GM18505 (cell line): Measurements from ENCODE around the gene RPL32.

ENCODE experiments used
- ATAC-seq: cut with Tn5 transposase; IDR thresholded peaks from one replicate; pipeline ENCODE4 v1.9.1; 2021; ENCODE audit not compliant: unreplicated experiment
- POLR2A ChIP-seq: IDR thresholded peaks from 4 replicates; pipeline ENCODE4 v1.6.1; 2011; ENCODE audit warnings: borderline replicate concordance; ENCODE audit not compliant: insufficient read depth, insufficient read length; ENCODE audit errors: extremely low read depth

The RPL32 gene

DNA sequence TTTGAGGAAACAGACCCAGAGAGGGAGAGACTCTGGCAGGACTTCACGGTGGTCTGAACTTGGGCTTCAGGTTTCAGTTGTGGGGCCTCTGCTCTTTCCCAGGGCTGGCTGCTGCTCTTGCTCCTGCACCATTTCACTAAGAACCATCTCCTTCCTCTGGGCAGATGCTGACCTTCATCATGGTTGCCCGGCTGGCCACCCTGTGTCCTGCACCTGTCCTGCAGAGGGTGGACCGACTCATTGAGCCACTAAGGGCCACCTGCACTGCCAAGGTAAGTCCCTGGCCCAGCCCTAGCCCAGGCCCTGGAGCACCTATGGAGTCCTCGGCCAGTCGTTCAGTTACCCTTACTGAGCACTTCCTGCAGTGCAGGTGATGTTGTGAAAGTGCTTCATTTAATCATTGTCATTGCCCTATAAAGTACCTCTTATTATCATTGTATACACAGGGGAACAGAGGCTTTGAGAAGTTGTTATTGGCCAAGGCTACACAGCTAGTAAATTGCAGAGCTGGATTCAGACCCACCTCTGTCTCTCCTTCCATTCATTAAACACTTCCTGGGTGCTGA lies 10.0 kb downstream of the RPL32 start:
- no peak for TF ChIP-seq POLR2A

DNA sequence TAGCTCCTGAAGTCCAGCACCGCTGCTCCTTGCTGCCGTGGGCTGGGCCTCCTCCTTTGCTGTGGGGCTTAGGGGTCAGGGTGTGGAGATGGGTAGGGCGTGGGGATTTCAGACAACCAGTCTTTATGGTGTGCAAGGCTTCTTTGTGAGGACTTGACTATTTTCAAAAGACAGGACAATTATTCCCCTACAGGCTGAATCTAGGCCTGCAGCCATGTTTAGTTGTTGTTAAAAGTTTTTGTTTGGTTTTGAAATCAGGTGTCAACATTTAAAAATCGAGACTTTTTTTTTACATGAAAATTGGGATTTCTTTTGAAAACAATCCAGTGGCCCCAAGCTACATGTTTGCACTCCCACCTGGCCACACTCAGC lies 10.6 kb downstream of the RPL32 start:
- ATAC-seq, result no peak

More for the DNA sequence above, 10.0 kb downstream of the RPL32 start:
- ATAC-seq, result no peak

DNA sequence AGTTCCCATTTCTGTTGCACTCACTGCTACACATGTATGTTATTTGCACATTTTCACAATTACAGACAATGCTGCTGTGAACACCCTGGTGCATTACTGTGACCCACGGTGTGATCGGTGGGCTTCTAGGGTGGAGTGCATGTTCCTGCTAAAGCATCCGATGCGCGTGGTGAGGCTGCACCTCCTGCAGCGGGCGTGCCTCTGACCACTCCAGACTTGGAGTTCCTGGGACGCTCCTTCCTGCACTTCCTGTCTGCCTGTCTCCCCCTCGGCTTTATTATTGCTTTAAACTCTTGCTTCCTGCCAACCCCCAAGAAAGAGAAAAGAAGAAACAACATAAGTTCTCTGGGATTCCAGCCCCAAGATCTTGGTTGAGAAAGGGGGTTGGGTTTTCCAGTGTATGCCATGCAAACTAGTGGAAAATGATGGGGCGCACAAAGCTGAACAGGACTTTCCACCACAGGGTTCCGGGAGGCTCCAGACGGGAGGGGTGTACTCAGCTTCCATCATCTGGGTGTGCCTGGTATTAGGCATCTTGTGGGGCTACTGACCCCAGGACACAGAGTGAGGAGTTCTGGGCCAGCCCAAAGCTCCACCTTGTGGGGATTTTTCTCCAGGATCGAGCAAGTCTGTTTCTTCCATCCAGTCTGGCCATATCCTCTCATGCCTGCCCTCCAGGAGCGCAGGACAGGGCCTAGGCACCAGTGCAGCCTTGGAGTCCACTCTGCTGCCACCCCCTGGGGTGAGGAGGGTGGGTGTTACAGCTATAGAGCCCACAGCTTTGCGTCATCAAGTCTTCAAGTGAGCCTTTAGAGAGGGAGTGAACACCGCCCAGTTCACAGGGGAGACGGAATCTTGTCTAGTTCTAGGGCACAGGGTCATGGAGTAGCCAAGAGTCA lies 11.2 kb downstream of the RPL32 start:
- TF ChIP-seq POLR2A, result no peak
- no peak for ATAC-seq

More for the DNA sequence above, 10.6 kb downstream of the RPL32 start:
- no peak for TF ChIP-seq POLR2A

GRCh38 chr3:12829404-12829803 lies 12.0 kb downstream of the RPL32 start:
- no peak for ATAC-seq
- no peak for TF ChIP-seq POLR2A

DNA sequence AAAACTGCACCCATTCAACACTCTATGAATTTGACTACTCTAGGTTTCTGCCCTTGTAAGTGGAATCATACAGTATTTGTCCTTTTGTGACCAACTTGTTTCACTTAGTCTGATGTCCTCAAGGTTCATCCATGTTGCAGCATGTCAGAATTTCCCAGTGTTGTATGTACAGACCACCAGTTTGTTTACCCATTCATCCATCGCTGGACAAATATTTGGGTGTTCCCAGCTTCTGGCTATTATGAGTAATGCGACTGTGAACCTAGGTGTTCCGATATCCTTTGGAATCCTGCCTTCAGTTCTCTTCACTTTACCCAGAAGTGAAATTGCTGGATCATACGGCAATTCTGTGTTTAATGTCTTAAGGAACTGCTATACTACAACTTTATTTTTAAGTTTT lies 12.6 kb downstream of the RPL32 start:
- no peak for TF ChIP-seq POLR2A
- ATAC-seq, result no peak

- TF ChIP-seq POLR2A, result no peak
- no peak for ATAC-seq
These were observed 16.2 kb downstream of the RPL32 start for GRCh38 chr3:12825156-12825555.

DNA sequence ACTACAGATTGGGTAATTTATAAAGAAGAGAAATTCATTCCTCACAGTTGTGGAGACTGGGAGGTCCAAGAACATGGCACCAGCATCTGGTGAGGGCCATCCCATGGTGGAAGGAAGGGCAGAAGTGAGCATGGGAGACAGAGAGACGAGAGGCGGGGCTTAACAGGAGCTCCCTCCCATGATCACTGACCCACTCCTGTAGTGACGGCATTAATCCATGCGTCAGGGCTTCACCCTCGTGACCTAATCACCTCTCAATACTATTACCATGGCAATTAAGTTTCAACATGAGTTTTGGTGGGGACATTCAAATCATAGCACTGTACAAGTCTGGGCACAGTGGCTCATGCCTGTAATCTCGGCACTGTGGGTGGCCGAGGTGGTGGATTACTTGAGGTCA lies 17.1 kb downstream of the RPL32 start:
- no peak for TF ChIP-seq POLR2A

DNA sequence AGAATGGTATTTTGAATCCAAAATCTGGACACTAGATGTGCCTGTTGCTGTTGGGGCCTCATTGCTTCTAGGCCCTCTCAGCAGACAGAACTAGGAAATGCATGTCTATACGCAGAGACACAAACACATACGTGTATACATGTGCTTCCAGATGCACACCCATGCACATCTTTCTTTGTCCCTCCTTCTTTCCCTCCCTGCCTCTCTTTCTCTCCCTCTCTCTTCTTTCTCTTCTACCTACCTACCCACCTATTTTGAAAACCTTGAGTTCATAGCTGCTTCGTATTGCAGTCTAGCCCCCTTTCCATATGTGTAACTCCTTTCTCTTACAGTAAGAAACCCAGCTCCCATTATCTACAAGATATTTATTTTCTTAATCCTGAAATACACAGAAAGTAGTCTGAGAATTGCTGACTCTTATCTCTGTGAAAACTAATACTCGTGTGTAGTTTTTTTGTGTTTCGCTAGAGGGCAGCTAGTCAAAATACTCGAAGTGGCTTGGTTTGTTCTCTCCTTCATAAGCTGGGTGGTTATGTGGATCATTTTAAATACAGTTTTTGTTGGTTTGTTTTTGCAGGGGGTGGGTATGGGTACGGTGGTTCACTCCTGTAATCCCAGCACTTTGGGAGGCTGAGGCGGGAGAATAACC lies 18.5 kb downstream of the RPL32 start:
- no peak for TF ChIP-seq POLR2A

More for the DNA sequence above, 17.1 kb downstream of the RPL32 start:
- no peak for ATAC-seq

DNA sequence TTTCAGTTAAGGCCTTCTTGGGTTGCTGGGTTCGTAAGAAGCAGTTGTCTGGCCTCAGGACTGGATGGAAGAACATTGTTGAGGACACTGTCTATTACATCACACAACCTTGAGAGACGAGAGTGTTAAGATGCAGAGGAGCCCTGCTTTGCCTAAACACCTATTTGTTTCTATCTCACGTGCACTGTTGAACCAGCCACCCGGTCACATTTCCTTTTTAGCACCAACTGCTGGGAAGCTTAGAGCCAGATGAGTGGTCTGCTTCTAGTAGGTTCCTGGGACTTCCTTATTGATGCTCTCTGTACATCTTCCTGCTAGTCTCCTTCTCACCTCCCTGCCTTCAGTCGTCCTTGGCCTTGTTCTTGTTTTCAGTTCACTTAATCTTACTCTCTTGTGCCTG lies 22.6 kb downstream of the RPL32 start:
- TF ChIP-seq POLR2A, result no peak
- no peak for ATAC-seq

More for the DNA sequence above, 18.5 kb downstream of the RPL32 start:
- ATAC-seq, result no peak

DNA sequence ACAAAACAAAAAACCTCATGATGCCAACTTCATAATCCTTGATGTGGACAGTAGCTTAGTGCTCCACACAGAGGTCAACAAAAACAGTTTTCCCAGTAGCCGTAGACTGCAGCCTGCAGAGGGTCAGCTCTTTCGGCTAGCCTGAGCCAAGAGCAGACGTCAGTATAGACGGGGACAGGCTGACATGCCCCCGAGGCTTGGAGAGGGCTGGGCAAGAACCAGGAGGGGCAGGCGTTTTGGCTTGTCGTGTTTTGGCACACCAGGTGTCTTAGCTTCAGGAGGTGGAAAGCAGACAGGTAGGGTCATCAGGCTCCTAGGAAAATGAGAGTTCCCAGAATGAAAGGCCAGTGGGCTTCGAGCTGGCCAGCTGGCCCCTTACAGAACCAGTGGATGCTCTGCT lies 23.1 kb downstream of the RPL32 start:
- no peak for TF ChIP-seq POLR2A
- no peak for ATAC-seq

DNA sequence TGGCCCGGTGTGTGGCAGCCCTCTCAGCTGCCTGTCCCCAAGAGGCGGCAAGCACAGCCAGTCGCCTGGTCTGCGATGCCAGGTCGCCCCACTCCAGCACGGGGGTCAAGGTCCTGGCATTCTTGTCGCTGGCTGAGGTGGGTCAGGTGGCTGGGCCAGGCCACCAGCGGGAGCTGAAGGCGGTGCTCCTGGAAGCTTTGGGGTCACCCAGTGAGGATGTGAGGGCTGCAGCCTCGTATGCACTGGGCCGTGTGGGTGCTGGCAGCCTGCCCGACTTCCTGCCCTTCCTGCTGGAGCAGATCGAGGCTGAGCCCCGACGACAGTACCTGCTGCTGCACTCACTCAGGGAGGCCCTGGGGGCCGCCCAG lies 24.0 kb downstream of the RPL32 start:
- no peak for TF ChIP-seq POLR2A
- ATAC-seq, result no peak

GRCh38 chr3:12816521-12817342 lies 24.6 kb downstream of the RPL32 start:
- TF ChIP-seq POLR2A, result no peak
- ATAC-seq, result no peak

GRCh38 chr3:12815719-12816118 lies 25.6 kb downstream of the RPL32 start:
- ATAC-seq, result no peak
- no peak for TF ChIP-seq POLR2A
